BLaER1 (cell line): ENCODE results near the gene AP1S3.

Experiments used
- H3K27ac ChIP-seq: shearing (Covaris generic); formaldehyde crosslinking; 2 replicates; pipeline ENCODE4 v1.8.1; 2022
- H3K27me3 ChIP-seq: shearing (Covaris generic); formaldehyde crosslinking; 2 replicates; pipeline ENCODE4 v1.8.1; 2022
- H3K36me3 ChIP-seq: shearing (Covaris generic); formaldehyde crosslinking; 2 replicates; pipeline ENCODE4 v1.8.1; 2022
- H3K4me1 ChIP-seq: shearing (Covaris generic); formaldehyde crosslinking; 2 replicates; pipeline ENCODE4 v1.8.1; 2022
- H3K4me2 ChIP-seq: shearing (Covaris generic); formaldehyde crosslinking; 2 replicates; pipeline ENCODE4 v1.8.1; 2022
- H3K4me3 ChIP-seq: shearing (Covaris generic); formaldehyde crosslinking; 2 replicates; pipeline ENCODE4 v1.8.1; 2022
- H3K9ac ChIP-seq: shearing (Covaris generic); formaldehyde crosslinking; 2 replicates; pipeline ENCODE4 v1.8.1; 2022
- H3K9me3 ChIP-seq: shearing (Covaris generic); formaldehyde crosslinking; 2 replicates; pipeline ENCODE4 v1.8.1; 2022
- H4K20me1 ChIP-seq: shearing (Covaris generic); formaldehyde crosslinking; 2 replicates; pipeline ENCODE4 v1.8.1; 2022
- Cebpa-rat ChIP-seq: shearing (Covaris generic); IDR thresholded peaks from 2 replicates; pipeline ENCODE4 v1.8.1; 2022

AP1S3 gene

DNA sequence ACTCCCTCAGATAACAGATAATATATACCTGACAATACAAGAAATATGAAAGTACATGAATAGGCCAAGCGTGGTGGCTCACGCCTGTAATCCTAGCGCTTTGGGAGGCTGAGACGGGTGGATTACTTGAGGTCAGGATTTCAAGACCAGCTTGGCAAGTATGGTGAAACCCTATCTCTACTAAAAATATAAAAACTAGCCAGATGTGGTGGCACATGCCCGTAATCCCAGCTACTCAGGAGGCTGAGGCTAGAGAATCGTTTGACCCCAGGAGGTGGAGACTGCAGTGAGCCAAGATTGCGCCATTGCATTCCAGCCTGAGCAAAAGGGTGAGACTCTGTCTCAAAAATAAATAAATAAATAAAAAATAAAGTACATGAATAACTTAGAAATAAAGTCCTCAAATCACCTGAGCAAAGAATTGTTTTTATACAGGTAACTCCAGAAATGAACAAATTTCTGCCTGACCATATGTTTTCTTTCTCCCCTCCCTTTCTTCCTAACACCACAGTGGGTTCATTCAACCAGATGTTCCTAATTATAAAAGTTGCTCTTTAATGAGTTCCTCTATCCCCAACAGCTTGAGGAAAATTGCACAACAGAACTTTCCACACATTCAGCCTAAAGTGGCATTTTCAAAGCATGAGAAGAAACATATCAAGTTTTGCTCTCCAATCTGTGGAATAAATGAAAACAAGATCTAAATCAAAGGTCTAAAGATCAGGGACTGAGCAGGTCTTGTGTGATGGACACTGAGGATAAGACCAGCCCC lies 33.6 kb upstream of the AP1S3 start:
- no peak overlapping the region for H3K9ac ChIP-seq
- no peak overlapping the region for H3K4me3 ChIP-seq
- H3K4me1 ChIP-seq, result peaks cover 8% of the 10 kb centered on the region
- H3K27ac ChIP-seq, result no peak overlapping the region
- peaks cover 36% of the 10 kb centered on the region for H3K36me3 ChIP-seq
- no peaks in the 10 kb centered on the region for H3K9me3 ChIP-seq
- H3K27me3 ChIP-seq, result no peaks in the 10 kb centered on the region
- H3K4me2 ChIP-seq, result no peak overlapping the region
- TF ChIP-seq Cebpa-rat, result no peak
- H4K20me1 ChIP-seq, result no peaks in the 10 kb centered on the region

DNA sequence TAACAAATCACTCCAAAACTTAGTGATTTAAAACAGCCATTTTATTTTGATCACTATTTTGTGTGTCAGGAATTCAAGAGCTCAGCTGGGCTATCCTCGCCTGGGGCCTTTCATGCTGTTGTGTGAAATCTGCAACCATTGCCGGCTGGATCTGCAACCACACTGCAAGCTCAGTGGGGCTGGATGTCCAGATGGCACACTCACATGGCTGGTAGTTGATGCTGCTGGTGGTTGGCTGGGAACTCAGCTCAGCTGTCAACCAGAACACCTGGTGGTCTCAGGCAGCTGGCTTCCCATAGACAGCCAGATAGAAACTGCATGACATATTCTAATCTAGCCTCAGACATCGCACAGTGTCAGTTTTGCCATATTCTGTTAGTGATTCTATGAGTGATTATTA lies 30.6 kb upstream of the AP1S3 start:
- no peak for TF ChIP-seq Cebpa-rat
- Histone ChIP-seq H4K20me1 (no peaks in the 10 kb centered on the region), H3K4me3 (no peak overlapping the region), H3K36me3 (peaks cover 17% of the 10 kb centered on the region), H3K4me1 (peaks cover 23% of the 10 kb centered on the region), H3K27me3 (no peaks in the 10 kb centered on the region), H3K4me2 (no peak overlapping the region), H3K9ac (no peak overlapping the region), H3K27ac (no peak overlapping the region), H3K9me3 (no peaks in the 10 kb centered on the region)

DNA sequence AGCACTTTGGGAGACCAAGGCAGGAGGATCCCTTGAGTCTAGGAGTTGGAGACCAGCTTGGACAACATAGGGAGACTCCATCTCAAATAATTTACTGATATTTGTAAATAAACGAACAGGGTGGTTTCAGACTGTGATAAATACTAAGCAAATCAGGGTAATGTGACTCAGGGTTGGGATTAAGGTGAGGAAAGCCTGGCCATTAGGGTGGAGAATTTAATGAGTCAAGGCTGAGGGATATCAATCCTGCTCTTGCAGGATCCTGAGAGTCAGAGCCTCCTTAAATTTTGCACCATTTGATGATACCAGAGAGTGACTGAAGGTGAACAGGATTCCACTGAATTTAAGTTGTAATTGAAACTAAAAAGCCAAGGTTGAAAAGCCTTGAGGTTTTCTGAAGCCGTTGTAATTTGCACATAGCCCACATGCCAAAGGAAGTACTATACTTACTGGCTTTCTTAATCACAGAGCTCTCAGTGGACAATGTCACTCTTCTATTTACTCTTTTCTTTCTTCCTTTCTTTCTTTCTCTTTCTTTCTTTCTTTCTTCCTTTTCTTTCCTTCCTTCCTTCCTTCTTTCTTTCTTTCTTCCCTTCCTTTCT lies 28.6 kb upstream of the AP1S3 start:
- Histone ChIP-seq H4K20me1 (no peaks in the 10 kb centered on the region), H3K9me3 (no peaks in the 10 kb centered on the region), H3K4me3 (no peak overlapping the region), H3K36me3 (peaks cover 10% of the 10 kb centered on the region), H3K9ac (no peak overlapping the region), H3K27ac (no peak overlapping the region), H3K4me2 (peak overlapping the region; percentile 34), H3K27me3 (no peaks in the 10 kb centered on the region), H3K4me1 (peaks cover 23% of the 10 kb centered on the region)
- TF ChIP-seq Cebpa-rat, result no peak

DNA sequence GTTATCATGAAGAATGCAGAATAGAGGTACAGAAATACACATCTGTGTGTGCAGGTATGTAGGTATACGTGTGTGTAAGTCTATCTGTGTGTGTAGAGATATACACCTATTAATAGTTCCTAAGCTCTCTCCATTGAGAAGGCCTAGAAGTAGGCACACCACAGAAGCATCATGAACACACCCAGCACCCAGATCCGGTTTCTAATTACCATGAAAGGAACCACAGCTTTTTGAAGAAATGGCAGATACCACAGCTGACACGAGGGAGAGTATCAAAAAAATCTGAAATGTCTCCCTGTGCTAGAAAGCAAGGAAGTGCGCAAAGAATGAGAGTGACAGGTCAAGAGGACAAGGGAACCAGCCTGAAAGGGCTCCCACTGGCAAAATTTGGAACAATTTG lies 27.7 kb upstream of the AP1S3 start:
- Histone ChIP-seq H3K36me3 (peaks cover 2% of the 10 kb centered on the region), H3K9ac (no peak overlapping the region), H3K9me3 (no peaks in the 10 kb centered on the region), H4K20me1 (no peaks in the 10 kb centered on the region), H3K27ac (no peak overlapping the region), H3K4me3 (no peak overlapping the region), H3K27me3 (no peaks in the 10 kb centered on the region), H3K4me1 (peaks cover 23% of the 10 kb centered on the region), H3K4me2 (peak overlapping the region; percentile 34)
- no peak for TF ChIP-seq Cebpa-rat

DNA sequence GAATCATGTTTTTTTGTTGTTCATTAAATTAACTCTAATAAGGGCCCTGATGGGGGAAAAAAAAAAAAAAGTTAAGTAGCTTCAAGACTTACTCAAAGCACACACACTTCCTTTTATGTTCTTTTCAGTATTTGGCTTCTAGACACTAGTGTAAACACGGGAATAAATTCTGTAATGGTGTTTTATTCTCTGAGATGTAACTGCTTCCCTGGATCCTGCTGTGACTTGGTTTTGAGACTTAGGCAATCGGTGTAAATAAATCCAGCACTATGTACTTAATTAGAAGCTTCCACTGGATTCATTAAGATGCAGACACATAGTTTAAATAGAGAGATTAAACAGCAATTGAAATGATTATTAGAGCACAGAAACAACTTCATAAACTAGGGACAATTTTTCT lies 26.1 kb upstream of the AP1S3 start:
- Histone ChIP-seq H3K9me3 (no peaks in the 10 kb centered on the region), H3K27ac (no peak overlapping the region), H3K4me2 (no peak overlapping the region), H3K9ac (no peak overlapping the region), H4K20me1 (no peaks in the 10 kb centered on the region), H3K27me3 (no peaks in the 10 kb centered on the region), H3K4me3 (no peak overlapping the region), H3K4me1 (peaks cover 23% of the 10 kb centered on the region), H3K36me3 (no peaks in the 10 kb centered on the region)
- TF ChIP-seq Cebpa-rat, result no peak

DNA sequence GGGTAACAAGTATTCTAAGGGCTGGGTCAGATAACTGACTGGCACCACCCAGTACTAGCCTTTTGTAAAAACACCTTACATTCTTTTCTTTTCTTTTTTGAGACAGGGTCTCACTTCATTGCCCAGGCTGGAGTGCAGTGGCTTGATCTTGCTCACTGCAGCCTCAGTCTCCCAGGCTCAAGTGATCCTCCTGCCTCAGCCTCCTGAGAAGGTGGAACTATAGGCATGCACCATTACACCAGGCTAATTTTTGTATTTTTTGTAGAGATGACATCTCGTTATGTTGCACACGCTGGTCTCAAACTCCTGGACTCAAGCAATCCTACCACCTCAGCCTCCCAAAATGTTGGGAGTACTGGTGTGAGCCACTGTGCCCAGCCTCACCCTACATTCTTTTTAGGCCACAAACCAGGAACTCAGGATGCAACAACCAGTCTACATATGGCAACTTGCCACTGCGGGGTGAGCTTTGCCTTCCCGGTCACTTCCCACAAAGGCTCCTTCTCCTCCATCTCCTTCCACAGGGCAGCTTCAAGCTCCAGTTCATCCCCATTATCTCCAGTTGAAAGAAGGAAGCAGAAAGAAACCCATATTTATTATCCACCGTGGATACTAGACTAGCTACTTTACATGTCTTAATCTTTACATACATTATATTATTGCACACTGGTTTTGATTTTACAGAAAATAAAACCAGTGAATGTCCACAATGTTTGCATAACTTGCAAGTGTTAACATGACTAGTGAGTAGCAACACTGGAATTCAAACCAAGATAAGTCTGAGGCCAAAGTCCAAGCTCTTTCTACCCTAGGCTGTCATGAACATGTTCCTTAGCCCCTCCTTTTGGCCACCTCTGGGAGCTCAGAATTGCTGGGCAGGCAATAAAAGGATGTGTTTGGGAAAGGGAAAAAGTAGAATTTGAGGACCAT lies 23.7 kb upstream of the AP1S3 start:
- Histone ChIP-seq H3K27ac (no peak overlapping the region), H3K9me3 (no peaks in the 10 kb centered on the region), H3K4me3 (no peak overlapping the region), H3K9ac (no peak overlapping the region), H4K20me1 (no peaks in the 10 kb centered on the region), H3K36me3 (no peaks in the 10 kb centered on the region), H3K4me1 (peaks cover 22% of the 10 kb centered on the region), H3K27me3 (no peaks in the 10 kb centered on the region), H3K4me2 (no peak overlapping the region)
- no peak for TF ChIP-seq Cebpa-rat

DNA sequence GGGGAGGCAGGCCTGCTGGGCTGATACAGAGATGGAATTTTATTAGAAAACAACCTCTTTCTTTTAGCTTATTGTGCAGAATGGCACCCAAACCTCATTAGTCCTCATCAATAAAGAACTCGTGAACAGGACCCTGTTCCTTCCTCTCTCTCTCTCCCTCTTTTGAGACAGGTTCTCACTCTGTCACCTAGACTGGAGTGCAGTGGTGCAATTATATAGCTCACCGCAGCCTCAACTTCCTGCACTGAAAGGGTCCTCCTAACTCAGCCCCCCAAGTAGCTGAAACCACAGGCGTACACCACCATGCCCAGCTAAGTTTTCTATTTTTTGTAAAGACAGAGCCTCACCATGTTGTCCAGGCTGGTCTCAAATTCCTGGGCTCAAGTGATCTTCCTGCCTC lies 21.7 kb upstream of the AP1S3 start:
- no peaks in the 10 kb centered on the region for H3K27me3 ChIP-seq
- no peak overlapping the region for H3K9ac ChIP-seq
- H3K4me2 ChIP-seq, result no peak overlapping the region
- H4K20me1 ChIP-seq, result no peaks in the 10 kb centered on the region
- peaks cover 6% of the 10 kb centered on the region; the same call in 1 of the 2 replicates for H3K36me3 ChIP-seq
- no peak overlapping the region for H3K27ac ChIP-seq
- H3K4me3 ChIP-seq, result no peak overlapping the region
- TF ChIP-seq Cebpa-rat, result no peak
- H3K4me1 ChIP-seq, result peaks cover 7% of the 10 kb centered on the region
- H3K9me3 ChIP-seq, result no peaks in the 10 kb centered on the region

DNA sequence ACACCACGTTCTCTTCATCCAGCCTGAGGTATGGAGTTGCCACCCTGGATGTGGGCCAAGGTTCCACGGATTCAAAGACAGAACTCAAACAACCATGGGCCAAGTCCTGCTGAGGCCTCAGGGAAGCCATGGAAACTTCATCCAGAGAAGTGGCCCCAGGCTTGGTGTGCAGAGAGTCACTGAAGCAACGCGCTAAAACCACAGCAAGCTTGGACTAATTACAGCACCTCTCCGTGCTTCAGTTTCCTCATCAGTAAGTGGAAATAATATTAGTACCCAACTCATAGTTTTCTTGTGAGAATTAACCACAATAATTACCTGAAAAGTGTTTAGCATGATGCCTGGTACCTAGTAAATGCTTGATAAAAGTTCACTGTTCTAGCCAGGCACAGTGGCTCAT lies 19.2 kb upstream of the AP1S3 start:
- H3K4me1 ChIP-seq, result peaks cover 7% of the 10 kb centered on the region
- peaks cover 14% of the 10 kb centered on the region; the same call in 1 of the 2 replicates for H3K36me3 ChIP-seq
- H3K4me3 ChIP-seq, result no peak overlapping the region
- H3K9me3 ChIP-seq, result no peaks in the 10 kb centered on the region
- no peak overlapping the region for H3K27ac ChIP-seq
- no peak overlapping the region for H3K4me2 ChIP-seq
- no peak for TF ChIP-seq Cebpa-rat
- no peak overlapping the region for H3K9ac ChIP-seq
- H3K27me3 ChIP-seq, result no peaks in the 10 kb centered on the region
- no peaks in the 10 kb centered on the region for H4K20me1 ChIP-seq

DNA sequence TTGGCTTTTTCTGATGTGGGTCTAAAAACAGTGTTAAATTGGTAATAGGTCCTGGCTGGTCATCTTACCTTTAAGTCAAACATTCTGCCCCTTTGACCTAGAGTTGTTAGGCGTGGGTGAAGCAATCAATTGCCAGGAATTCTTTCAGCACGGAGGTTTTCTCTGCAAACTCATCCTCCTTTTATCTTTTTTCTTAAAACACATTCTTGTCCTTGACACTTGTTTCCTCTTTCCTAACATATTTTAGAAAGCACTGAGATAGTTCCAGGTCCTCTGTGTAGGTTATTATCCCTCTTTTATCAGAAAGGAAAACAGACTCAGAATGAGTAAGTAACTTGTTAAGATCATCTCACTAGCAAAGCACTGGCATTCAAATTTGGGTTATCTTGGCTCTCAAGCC lies 18.6 kb upstream of the AP1S3 start:
- Histone ChIP-seq H3K4me3 (no peak overlapping the region), H3K36me3 (peaks cover 20% of the 10 kb centered on the region; the same call in 1 of the 2 replicates), H3K27ac (no peak overlapping the region)

DNA sequence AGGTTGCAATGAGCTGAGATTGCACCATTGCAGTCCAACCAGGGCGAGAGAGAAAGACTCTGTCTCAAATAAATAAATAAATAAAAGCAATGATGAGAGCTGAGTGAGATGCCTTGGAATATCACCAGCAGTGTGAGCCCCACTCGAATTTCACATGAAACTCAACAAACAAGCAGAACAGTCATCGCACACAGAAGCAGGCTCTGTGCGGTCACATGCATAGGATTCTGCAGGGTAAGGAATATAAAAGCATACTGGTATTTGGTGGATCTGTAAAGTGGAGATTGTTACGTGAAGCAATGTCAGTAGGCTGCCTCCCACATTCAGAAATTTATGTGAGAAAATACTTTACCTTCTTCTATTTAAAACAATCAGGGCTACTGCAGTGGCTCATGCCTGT lies 18.0 kb upstream of the AP1S3 start:
- H3K4me3 ChIP-seq, result no peak overlapping the region
- no peak overlapping the region for H3K4me2 ChIP-seq
- no peak for TF ChIP-seq Cebpa-rat
- no peaks in the 10 kb centered on the region for H4K20me1 ChIP-seq
- no peaks in the 10 kb centered on the region for H3K27me3 ChIP-seq
- peaks cover 7% of the 10 kb centered on the region for H3K4me1 ChIP-seq
- peaks cover 23% of the 10 kb centered on the region; the same call in 1 of the 2 replicates for H3K36me3 ChIP-seq
- H3K27ac ChIP-seq, result no peak overlapping the region
- peaks cover 4% of the 10 kb centered on the region for H3K9me3 ChIP-seq
- no peak overlapping the region for H3K9ac ChIP-seq

More for the DNA sequence above, 18.6 kb upstream of the AP1S3 start:
- no peak for TF ChIP-seq Cebpa-rat
- Histone ChIP-seq H3K27me3 (no peaks in the 10 kb centered on the region), H3K9me3 (no peaks in the 10 kb centered on the region), H3K4me2 (no peak overlapping the region), H3K4me1 (peaks cover 7% of the 10 kb centered on the region), H3K9ac (no peak overlapping the region), H4K20me1 (no peaks in the 10 kb centered on the region)
